ENCODE data around the gene DNAH2. TPM values are rescaled to one million over a fixed set of nuclear protein-coding genes. Genes with fewer than 3 reads are reported as not detected.

Gene DNAH2
- total and polyA plus RNA-seq, 2 donors (not counting 3 experiments of a cell fraction or from before 2014, with no cell fraction given): 0.10 to 0.11 TPM

DNA sequence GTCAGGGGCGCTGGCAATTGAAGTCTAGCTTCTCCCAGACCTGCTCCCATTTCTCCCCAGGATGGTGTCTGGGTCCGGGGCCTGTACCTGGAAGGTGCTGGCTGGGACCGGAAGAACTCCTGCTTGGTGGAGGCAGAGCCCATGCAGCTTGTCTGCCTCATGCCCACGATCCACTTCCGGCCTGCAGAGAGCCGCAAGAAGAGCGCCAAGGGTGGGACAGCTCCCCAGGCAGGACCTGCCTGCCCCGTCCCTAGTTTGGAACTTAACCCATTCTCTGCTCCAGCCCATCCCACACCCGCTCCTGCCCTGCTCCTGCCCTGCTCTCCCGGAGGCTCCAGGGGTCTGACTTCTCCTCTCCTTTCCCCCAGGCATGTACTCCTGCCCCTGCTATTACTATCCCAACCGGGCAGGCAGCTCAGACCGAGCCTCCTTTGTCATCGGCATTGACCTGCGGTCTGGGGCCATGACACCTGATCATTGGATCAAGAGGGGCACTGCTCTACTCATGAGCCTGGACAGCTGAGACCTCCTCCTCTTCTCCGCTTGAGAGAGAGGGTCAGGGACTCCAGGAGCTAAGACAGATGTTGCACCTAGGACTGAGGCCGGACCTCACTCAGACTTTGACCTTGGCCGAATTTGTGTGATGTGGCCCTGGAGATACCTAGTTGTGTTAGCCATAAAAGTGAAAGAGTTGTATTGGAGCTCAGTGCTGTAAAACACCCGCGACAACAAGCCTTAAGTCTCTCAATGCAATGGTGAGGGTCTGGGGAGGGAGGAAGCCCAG is 115.7 kb downstream of the DNAH2 start:
- BruUV-seq (replicated peaks): no TSS peak
- Histone ChIP-seq H3K9me3 (replicated peaks; ENCODE audit: control insufficient read depth, insufficient read depth, low read length) (no peaks in the 10 kb centered on the region), H3K27me3 (ENCODE audit: control insufficient read depth in 2 of 2, insufficient read depth in 2 of 2, low read length in 2 of 2) (peaks cover 1 to 3% of the 10 kb centered on the region in 2 experiments), H3K9ac (replicated peaks; ENCODE audit: extremely low read depth, insufficient read depth, low read length) (no peak overlapping the region), H4K20me1 (replicated peaks; ENCODE audit: control insufficient read depth, extremely low read depth, insufficient read depth, low read length) (no peaks in the 10 kb centered on the region), H2AFZ (ENCODE audit: low read depth, low read length) (peak overlapping the region; percentile 41), H3K4me1 (ENCODE audit: control insufficient read depth, extremely low read depth, insufficient read depth, low read length) (peaks cover 29% of the 10 kb centered on the region), H3K4me3 (replicated peaks in 1 of 3; ENCODE audit: insufficient read depth in 1 of 3, low read depth in 1 of 3, low read length in 3 of 3) (no peak overlapping the region), H3K79me2 (ENCODE audit: control insufficient read depth, insufficient read depth, low read length) (no peaks in the 10 kb centered on the region), H3K36me3 (ENCODE audit: control insufficient read depth in 2 of 2, extremely low read depth in 1 of 2, insufficient read depth in 2 of 2, low read length in 2 of 2) (no peaks in the 10 kb centered on the region), H3K9me1 (replicated peaks; ENCODE audit: control insufficient read depth, extremely low read depth, insufficient read depth, low read length) (no peaks in the 10 kb centered on the region), H3K27ac (ENCODE audit: insufficient read depth, low read depth, low read length) (no peak overlapping the region), H3K4me2 (ENCODE audit: insufficient read depth, low read length) (peak overlapping the region; percentile 51)
- TF ChIP-seq GATA2 (IDR thresholded peaks at IDR 0.05; ENCODE audit: insufficient read depth, insufficient read length, low read depth, low read length) (no peak), MYC (IDR thresholded peaks at IDR 0.05; ENCODE audit: low read depth, low read length) (no peak), FOS (IDR thresholded peaks at IDR 0.05; ENCODE audit: borderline replicate concordance, insufficient read depth, low read length) (no peak), POLR2A (IDR thresholded peaks at IDR 0.05; ENCODE audit: low read depth, low read length) (no peak), POLR2AphosphoS5 (IDR thresholded peaks at IDR 0.05; ENCODE audit: insufficient read depth, low read depth, low read length) (no peak), EZH2 (IDR thresholded peaks at IDR 0.05; ENCODE audit: borderline replicate concordance, low read depth, low read length, severe bottlenecking) (no peak), JUN (IDR thresholded peaks at IDR 0.05; ENCODE audit: borderline replicate concordance, insufficient read depth, insufficient read length, low read depth) (no peak)
- TF ChIP-seq, protein P1, sequence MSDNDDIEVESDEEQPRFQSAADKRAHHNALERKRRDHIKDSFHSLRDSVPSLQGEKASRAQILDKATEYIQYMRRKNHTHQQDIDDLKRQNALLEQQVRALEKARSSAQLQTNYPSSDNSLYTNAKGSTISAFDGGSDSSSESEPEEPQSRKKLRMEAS (IDR thresholded peaks at IDR 0.05; ENCODE audit: insufficient read depth, insufficient read length): no peak
- TF ChIP-seq, protein P2, sequence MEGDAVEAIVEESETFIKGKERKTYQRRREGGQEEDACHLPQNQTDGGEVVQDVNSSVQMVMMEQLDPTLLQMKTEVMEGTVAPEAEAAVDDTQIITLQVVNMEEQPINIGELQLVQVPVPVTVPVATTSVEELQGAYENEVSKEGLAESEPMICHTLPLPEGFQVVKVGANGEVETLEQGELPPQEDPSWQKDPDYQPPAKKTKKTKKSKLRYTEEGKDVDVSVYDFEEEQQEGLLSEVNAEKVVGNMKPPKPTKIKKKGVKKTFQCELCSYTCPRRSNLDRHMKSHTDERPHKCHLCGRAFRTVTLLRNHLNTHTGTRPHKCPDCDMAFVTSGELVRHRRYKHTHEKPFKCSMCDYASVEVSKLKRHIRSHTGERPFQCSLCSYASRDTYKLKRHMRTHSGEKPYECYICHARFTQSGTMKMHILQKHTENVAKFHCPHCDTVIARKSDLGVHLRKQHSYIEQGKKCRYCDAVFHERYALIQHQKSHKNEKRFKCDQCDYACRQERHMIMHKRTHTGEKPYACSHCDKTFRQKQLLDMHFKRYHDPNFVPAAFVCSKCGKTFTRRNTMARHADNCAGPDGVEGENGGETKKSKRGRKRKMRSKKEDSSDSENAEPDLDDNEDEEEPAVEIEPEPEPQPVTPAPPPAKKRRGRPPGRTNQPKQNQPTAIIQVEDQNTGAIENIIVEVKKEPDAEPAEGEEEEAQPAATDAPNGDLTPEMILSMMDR (IDR thresholded peaks at IDR 0.05; ENCODE audit: extremely low read depth in 1 of 2, insufficient read depth in 1 of 2, low read depth in 1 of 2, low read length in 2 of 2): no peak
- dilution Hi-C loops (cut with MboI; ENCODE audit: extremely low pct_ligation_motif_present, low sequenced_read_pairs): no loop called here
- intact Hi-C loops (cut with micrococcal nuclease): no loop called here
- DNase-seq (ENCODE audit: low read depth, low spot score) (no peak), FAIRE-seq (no peak)
- POLR2A ChIA-PET: no interaction called here
- CTCF ChIA-PET: interaction anchor here (0.9 to 5.8 kb wide), 11 partner anchors 8 to 156 kb away, joined by 3 to 32 read pairs (median 3); partner anchors contain the start of genes CYB5D1, NAA38 and TMEM88
